Measurements from ENCODE around the gene RCBTB1.
A peak's percentile ranks its signal among the peaks of the same experiment; 100 is the strongest.

Gene RCBTB1

DNA sequence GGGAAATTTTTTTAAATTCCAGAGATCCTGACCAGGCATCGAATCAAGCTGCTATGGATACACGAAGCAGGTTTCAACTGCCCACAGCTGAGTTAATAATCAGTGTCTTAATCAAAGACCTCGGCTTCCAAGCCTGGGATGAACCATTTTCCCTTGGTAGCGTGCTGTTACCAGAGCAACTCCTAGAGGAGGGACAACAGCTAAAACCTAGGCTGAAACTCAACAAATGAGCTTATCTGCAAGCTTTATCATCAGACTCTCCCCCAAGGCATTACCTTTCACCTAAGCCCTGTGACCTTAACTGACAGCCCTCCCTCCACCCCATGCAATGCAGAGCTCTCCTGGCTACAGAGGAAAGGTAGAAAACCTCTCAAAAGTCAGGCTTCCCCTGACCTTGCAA lies 39.7 kb downstream of the RCBTB1 start:
- no peak overlapping the region for H3K4me3 Mint-ChIP-seq
- no peaks in the 10 kb centered on the region for H3K27me3 Mint-ChIP-seq (ENCODE audit: low read depth)
- H3K9me3 Mint-ChIP-seq = no peaks in the 10 kb centered on the region
- peak overlapping the region in 1 of 3 experiments; percentile 33 for H3K27ac Mint-ChIP-seq
- H3K36me3 Mint-ChIP-seq (ENCODE audit: low read depth) = peaks cover 46% of the 10 kb centered on the region
- no peak for TF ChIP-seq CTCF (IDR thresholded peaks at IDR 0.05; ENCODE audit: unreplicated experiment in 3 of 3)
- no peaks in the 10 kb centered on the region for H3K4me1 Mint-ChIP-seq

DNA sequence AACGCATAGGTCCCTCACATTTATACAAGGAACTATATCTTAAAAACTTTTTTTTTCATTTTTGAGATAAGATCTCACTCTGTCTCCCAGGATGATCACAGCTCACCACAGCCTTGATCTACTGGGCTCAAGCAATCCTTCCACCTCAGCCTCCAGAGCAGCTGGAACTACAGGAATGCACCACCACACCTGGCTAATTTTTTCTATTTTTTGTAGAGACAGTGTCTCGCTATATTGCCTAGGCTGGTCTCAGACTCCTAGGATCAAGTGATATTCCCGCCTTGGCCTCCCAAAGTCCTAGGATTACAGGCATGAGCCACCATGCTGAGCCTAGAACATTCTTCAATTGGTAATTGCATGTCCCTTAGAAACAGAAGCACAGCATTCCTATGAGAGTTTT lies 41.7 kb downstream of the RCBTB1 start:
- TF ChIP-seq CTCF (IDR thresholded peaks at IDR 0.05; ENCODE audit: unreplicated experiment in 3 of 3) = no peak
- H3K4me1 Mint-ChIP-seq = no peaks in the 10 kb centered on the region
- no peaks in the 10 kb centered on the region for H3K27me3 Mint-ChIP-seq (ENCODE audit: low read depth)
- H3K9me3 Mint-ChIP-seq = no peaks in the 10 kb centered on the region
- H3K27ac Mint-ChIP-seq = no peak overlapping the region
- no peak overlapping the region for H3K4me3 Mint-ChIP-seq
- peaks cover 42% of the 10 kb centered on the region for H3K36me3 Mint-ChIP-seq (ENCODE audit: low read depth)

- H3K4me3 Mint-ChIP-seq = no peak overlapping the region
- H3K27me3 Mint-ChIP-seq (ENCODE audit: low read depth) = no peaks in the 10 kb centered on the region
- no peaks in the 10 kb centered on the region for H3K9me3 Mint-ChIP-seq
- no peaks in the 10 kb centered on the region for H3K4me1 Mint-ChIP-seq
- no peak for TF ChIP-seq CTCF (IDR thresholded peaks at IDR 0.05; ENCODE audit: unreplicated experiment in 3 of 3)
- peaks cover 47% of the 10 kb centered on the region for H3K36me3 Mint-ChIP-seq (ENCODE audit: low read depth)
- no peak overlapping the region for H3K27ac Mint-ChIP-seq
Observed at GRCh38 chr13:49540552-49540951, 44.8 kb downstream of the RCBTB1 start.

GRCh38 chr13:49539746-49540145 lies 45.6 kb downstream of the RCBTB1 start:
- no peak for TF ChIP-seq CTCF (IDR thresholded peaks at IDR 0.05; ENCODE audit: unreplicated experiment in 3 of 3)
- Mint-ChIP-seq H3K9me3 (no peaks in the 10 kb centered on the region), H3K27me3 (ENCODE audit: low read depth) (no peaks in the 10 kb centered on the region), H3K27ac (no peak overlapping the region), H3K4me1 (no peaks in the 10 kb centered on the region), H3K36me3 (ENCODE audit: low read depth) (peaks cover 53% of the 10 kb centered on the region), H3K4me3 (no peak overlapping the region)

GRCh38 chr13:49539313-49539712 lies 46.0 kb downstream of the RCBTB1 start:
- peak overlapping the region in 1 of 3 experiments; percentile 6 for H3K27ac Mint-ChIP-seq
- no peak for TF ChIP-seq CTCF (IDR thresholded peaks at IDR 0.05; ENCODE audit: unreplicated experiment in 3 of 3)
- H3K4me1 Mint-ChIP-seq = no peaks in the 10 kb centered on the region
- H3K4me3 Mint-ChIP-seq = no peak overlapping the region
- H3K9me3 Mint-ChIP-seq = no peaks in the 10 kb centered on the region
- H3K27me3 Mint-ChIP-seq (ENCODE audit: low read depth) = no peaks in the 10 kb centered on the region
- peaks cover 52% of the 10 kb centered on the region for H3K36me3 Mint-ChIP-seq (ENCODE audit: low read depth)

GRCh38 chr13:49538404-49538803 lies 47.0 kb downstream of the RCBTB1 start:
- Mint-ChIP-seq H3K36me3 (ENCODE audit: low read depth) (peaks cover 61% of the 10 kb centered on the region), H3K27me3 (ENCODE audit: low read depth) (no peaks in the 10 kb centered on the region), H3K9me3 (no peaks in the 10 kb centered on the region), H3K4me3 (no peak overlapping the region), H3K27ac (no peak overlapping the region), H3K4me1 (no peaks in the 10 kb centered on the region)
- no peak for TF ChIP-seq CTCF (IDR thresholded peaks at IDR 0.05; ENCODE audit: unreplicated experiment in 3 of 3)
